Mesenchymal stem cell (in vitro differentiated cells and primary cell): ENCODE data around the gene UBL4A.

Experiments used
- DNase-seq: peaks from one replicate; pipeline ENCODE4 v3.0.0-alpha.2; 2013
- H2AFZ ChIP-seq: one replicate; pipeline ENCODE4 v1.6.1; 2013; ENCODE audit warnings: low read depth, mild to moderate bottlenecking, control low read depth, inconsistent platforms, low read length, moderate library complexity
- H2AK5ac ChIP-seq: 2 replicates; pipeline ENCODE4 v1.6.1; 2013; ENCODE audit warnings: low read length, moderate library complexity, mild to moderate bottlenecking, inconsistent platforms; ENCODE audit not compliant: severe bottlenecking
- H2BK120ac ChIP-seq: one replicate; pipeline ENCODE4 v1.6.1; 2013; ENCODE audit warnings: low read depth, mild to moderate bottlenecking, inconsistent platforms, low read length, moderate library complexity
- H2BK12ac ChIP-seq, 2 experiments: one replicate each; pipeline ENCODE4 v1.6.1; 2013; ENCODE audit warnings: inconsistent platforms in 2 of 2, low read length in 2 of 2, mild to moderate bottlenecking in 2 of 2, moderate library complexity in 2 of 2, control low read depth in 1 of 2
- H2BK15ac ChIP-seq: one replicate; pipeline ENCODE4 v1.6.1; 2013; ENCODE audit warnings: mild to moderate bottlenecking, low read depth, inconsistent platforms; ENCODE audit not compliant: poor library complexity, severe bottlenecking
- H2BK5ac ChIP-seq: 2 replicates; pipeline ENCODE4 v1.6.1; 2013; ENCODE audit warnings: low read depth, mild to moderate bottlenecking, low read length, control low read depth, inconsistent platforms; ENCODE audit not compliant: poor library complexity, severe bottlenecking
- H3K14ac ChIP-seq, 2 experiments: one replicate each; pipeline ENCODE4 v1.6.1; 2013; ENCODE audit warnings: inconsistent platforms in 2 of 2, low read length in 2 of 2, control low read depth in 1 of 2, mild to moderate bottlenecking in 1 of 2, moderate library complexity in 1 of 2
- H3K18ac ChIP-seq, 2 experiments: one replicate each; pipeline ENCODE4 v1.6.1; 2013; ENCODE audit warnings: inconsistent platforms in 2 of 2, low read length in 2 of 2, control low read depth in 1 of 2, low read depth in 1 of 2, mild to moderate bottlenecking in 1 of 2
- H3K23ac ChIP-seq, 2 experiments: one replicate each; pipeline ENCODE4 v1.6.1; 2013; ENCODE audit warnings: inconsistent platforms in 2 of 2, low read length in 2 of 2, mild to moderate bottlenecking in 2 of 2, moderate library complexity in 2 of 2, control low read depth in 1 of 2
- H3K27ac ChIP-seq: 2 replicates; pipeline ENCODE4 v1.5.1; 2013; ENCODE audit warnings: mild to moderate bottlenecking, moderate library complexity, low read length, control low read depth, inconsistent platforms; ENCODE audit not compliant: poor library complexity, severe bottlenecking
- H3K27me3 ChIP-seq, 2 experiments: 2 replicates each; pipeline versions ENCODE4 v1.6.1 to v1.7.0; 2013; ENCODE audit warnings: low read length in 2 of 2, mild to moderate bottlenecking in 2 of 2, moderate library complexity in 2 of 2, control low read depth in 1 of 2, inconsistent platforms in 1 of 2; ENCODE audit not compliant: control insufficient read depth in 1 of 2, insufficient read depth in 1 of 2
- H3K36me3 ChIP-seq, 2 experiments: 2 replicates each; pipeline versions ENCODE4 v1.6.1 to v1.7.0; 2013; ENCODE audit warnings: low read length in 2 of 2, control low read depth in 1 of 2, inconsistent platforms in 1 of 2, low read depth in 1 of 2, mild to moderate bottlenecking in 1 of 2; ENCODE audit not compliant: insufficient read depth in 2 of 2, control insufficient read depth in 1 of 2
- H3K4ac ChIP-seq, 2 experiments: one replicate each; pipeline ENCODE4 v1.6.1; 2013; ENCODE audit warnings: inconsistent platforms in 2 of 2, low read length in 2 of 2, mild to moderate bottlenecking in 2 of 2, moderate library complexity in 2 of 2, control low read depth in 1 of 2, low read depth in 1 of 2
- H3K4me1 ChIP-seq: 2 replicates; pipeline ENCODE4 v1.6.1; 2013; ENCODE audit warnings: low read depth, low read length, control low read depth; ENCODE audit not compliant: control insufficient read depth, insufficient read depth
- H3K4me2 ChIP-seq: 2 replicates; pipeline ENCODE4 v1.6.1; 2013; ENCODE audit warnings: low read length, mild to moderate bottlenecking, inconsistent platforms; ENCODE audit not compliant: poor library complexity, severe bottlenecking
- H3K4me3 ChIP-seq, 2 experiments: 2 replicates each; pipeline versions ENCODE4 v1.5.1 to v1.7.0; 2013; ENCODE audit warnings: low read length in 2 of 2, mild to moderate bottlenecking in 2 of 2, control low read depth in 1 of 2, low read depth in 1 of 2; ENCODE audit not compliant: insufficient read depth in 1 of 2
- H3K79me1 ChIP-seq: replicated peaks from 2 replicates; pipeline ENCODE4 v1.6.1; 2013; ENCODE audit warnings: mild to moderate bottlenecking, control low read depth, low read length, inconsistent platforms; ENCODE audit not compliant: poor library complexity, severe bottlenecking
- H3K9ac ChIP-seq: 2 replicates; pipeline ENCODE4 v1.7.0; 2013; ENCODE audit warnings: mild to moderate bottlenecking, low read length, moderate library complexity
- H3K9me3 ChIP-seq: 2 replicates; pipeline ENCODE4 v1.7.0; 2013; ENCODE audit warnings: mild to moderate bottlenecking, low read length; ENCODE audit not compliant: control insufficient read depth
- H4K8ac ChIP-seq: one replicate; pipeline ENCODE4 v1.6.1; 2013; ENCODE audit warnings: inconsistent platforms, mild to moderate bottlenecking, low read length, moderate library complexity
- H4K91ac ChIP-seq: one replicate; pipeline ENCODE4 v1.6.1; 2013; ENCODE audit warnings: mild to moderate bottlenecking, low read length, inconsistent platforms
- WGBS: methylation state at CpG from one replicate; pipeline ENCODE4 v1.1.7; 2013; ENCODE audit warnings: mixed read lengths; 5-methylcytosine and 5-hydroxymethylcytosine counted together

Gene UBL4A

GRCh38 chrX:154507673-154508383, 21.4 kb upstream of the UBL4A start:
- no peak overlapping the region for H2AK5ac ChIP-seq

GRCh38 chrX:154506483-154507332, 20.3 kb upstream of the UBL4A start:
- Histone ChIP-seq H2BK12ac (no peak overlapping the region), H3K79me1 (peaks cover 1% of the 10 kb centered on the region), H3K36me3 (peaks cover 28 to 35% of the 10 kb centered on the region in 2 experiments), H3K27ac (no peak overlapping the region), H4K91ac (peak overlapping the region; percentile 50), H3K18ac (no peak overlapping the region), H2BK120ac (no peak overlapping the region), H3K4ac (no peak overlapping the region), H3K14ac (no peak overlapping the region), H3K27me3 (peaks cover 0 to 4% of the 10 kb centered on the region in 2 experiments), H3K9ac (no peak overlapping the region), H3K4me1 (peaks cover 10% of the 10 kb centered on the region), H3K4me2 (no peak overlapping the region), H3K9me3 (peaks cover 10% of the 10 kb centered on the region), H3K23ac (peak overlapping the region in 1 of 2 experiments; percentile 78), H2AFZ (no peak overlapping the region), H2AK5ac (no peak overlapping the region), H4K8ac (peak overlapping the region; percentile 64), H2BK5ac (no peak overlapping the region), H2BK15ac (no peak overlapping the region), H3K4me3 (peak overlapping the region in 1 of 2 experiments; percentile 9)
- WGBS = 93% methylated on average over 27 of the region's 37 CpGs
- no peak for DNase-seq

More at GRCh38 chrX:154507673-154508383, 21.4 kb upstream of the UBL4A start:
- no peak overlapping the region for H2BK120ac ChIP-seq
- H2BK12ac ChIP-seq = no peak overlapping the region
- no peak overlapping the region for H2AFZ ChIP-seq
- H3K36me3 ChIP-seq = peaks cover 28 to 43% of the 10 kb centered on the region in 2 experiments
- H3K4me2 ChIP-seq = no peak overlapping the region
- peaks cover 10% of the 10 kb centered on the region for H3K9me3 ChIP-seq
- no peak for DNase-seq
- H3K79me1 ChIP-seq = peaks cover 4% of the 10 kb centered on the region
- H3K23ac ChIP-seq = no peak overlapping the region
- H3K18ac ChIP-seq = no peak overlapping the region
- WGBS = 92% methylated on average over 16 of the region's 24 CpGs
- H3K27me3 ChIP-seq = no peaks in the 10 kb centered on the region
- peaks cover 10% of the 10 kb centered on the region for H3K4me1 ChIP-seq
- no peak overlapping the region for H2BK15ac ChIP-seq
- H3K14ac ChIP-seq = no peak overlapping the region
- H4K8ac ChIP-seq = no peak overlapping the region
- no peak overlapping the region for H3K9ac ChIP-seq
- no peak overlapping the region for H3K27ac ChIP-seq
- no peak overlapping the region for H2BK5ac ChIP-seq
- H3K4ac ChIP-seq = no peak overlapping the region
- no peak overlapping the region for H3K4me3 ChIP-seq
- H4K91ac ChIP-seq = no peak overlapping the region

GRCh38 chrX:154505734-154506133, 19.3 kb upstream of the UBL4A start:
- 30% methylated on average over 6 of the region's 12 CpGs for WGBS
- peaks cover 10% of the 10 kb centered on the region for H3K9me3 ChIP-seq
- H2BK120ac ChIP-seq = no peak overlapping the region
- no peak overlapping the region for H3K4me3 ChIP-seq
- H2BK12ac ChIP-seq = no peak overlapping the region
- H3K4ac ChIP-seq = no peak overlapping the region
- peaks cover 10% of the 10 kb centered on the region for H3K4me1 ChIP-seq
- H3K9ac ChIP-seq = peak overlapping the region; percentile 27
- H3K14ac ChIP-seq = no peak overlapping the region
- H3K36me3 ChIP-seq = peaks cover 25 to 32% of the 10 kb centered on the region in 2 experiments
- no peak overlapping the region for H2BK15ac ChIP-seq
- H4K8ac ChIP-seq = no peak overlapping the region
- no peak overlapping the region for H4K91ac ChIP-seq
- H3K4me2 ChIP-seq = no peak overlapping the region
- H3K79me1 ChIP-seq = peaks cover 1% of the 10 kb centered on the region
- no peak overlapping the region for H2AK5ac ChIP-seq
- no peak overlapping the region for H2AFZ ChIP-seq
- peak overlapping the region; percentile 4 to 84 for H3K18ac ChIP-seq
- no peak overlapping the region for H3K23ac ChIP-seq
- H3K27me3 ChIP-seq = peaks cover 0 to 4% of the 10 kb centered on the region in 2 experiments
- DNase-seq = peak; percentile 77
- H2BK5ac ChIP-seq = no peak overlapping the region
- H3K27ac ChIP-seq = no peak overlapping the region

GRCh38 chrX:154502989-154503388, 16.6 kb upstream of the UBL4A start:
- no peak overlapping the region for H3K4me3 ChIP-seq
- no peak overlapping the region for H2BK15ac ChIP-seq
- no peak overlapping the region for H2AK5ac ChIP-seq
- no peak overlapping the region for H3K18ac ChIP-seq
- no peak overlapping the region for H2BK120ac ChIP-seq
- DNase-seq = no peak
- H3K4me1 ChIP-seq = peaks cover 10% of the 10 kb centered on the region
- no peak overlapping the region for H2AFZ ChIP-seq
- no peak overlapping the region for H4K8ac ChIP-seq
- H3K79me1 ChIP-seq = peaks cover 1% of the 10 kb centered on the region
- no peak overlapping the region for H3K9ac ChIP-seq
- no peak overlapping the region for H3K4ac ChIP-seq
- no peaks in the 10 kb centered on the region for H3K9me3 ChIP-seq
- H2BK5ac ChIP-seq = no peak overlapping the region
- no peak overlapping the region for H2BK12ac ChIP-seq
- no peak overlapping the region for H4K91ac ChIP-seq
- no peak overlapping the region for H3K27ac ChIP-seq
- 100% methylated on average over 2 of the region's 3 CpGs for WGBS
- no peak overlapping the region for H3K14ac ChIP-seq
- peaks cover 0 to 4% of the 10 kb centered on the region in 2 experiments for H3K27me3 ChIP-seq
- H3K36me3 ChIP-seq = peaks cover 12 to 20% of the 10 kb centered on the region in 2 experiments
- H3K4me2 ChIP-seq = no peak overlapping the region
- no peak overlapping the region for H3K23ac ChIP-seq
